Panc1 (cell line): ENCODE measurements around the gene SERPIND1. TPM values are rescaled to one million over a fixed set of nuclear protein-coding genes. Genes with fewer than 3 reads are reported as not detected.

Source experiments
- ATAC-seq: fragments of 200-7000 bp; cut with Tn5 transposase; 2 replicates; pipeline ENCODE4 v1.9.1; 2020; ENCODE audit warnings: mild to moderate bottlenecking, moderate library complexity
- BruUV-seq: library from RNA; stranded (reverse); fragments of 400-500 nt; replicated peaks from 2 replicates; lab custom pipeline; 2021; lab: Mats Ljungman, UMichigan
- CTCF ChIA-PET: fragments of 300-600 bp; sonication (Branson Sonifier 250); formaldehyde crosslinking; loops from one replicate; lab custom pipeline; 2022; ENCODE audit warnings: antibody characterized with exemption; lab: Charles Lee
- POLR2A ChIA-PET: fragments of 300-600 bp; sonication (Branson Sonifier 250); formaldehyde crosslinking; loops from one replicate; lab custom pipeline; 2022; ENCODE audit warnings: antibody characterized with exemption; lab: Charles Lee
- DNase-seq: peaks from one replicate; pipeline ENCODE4 v3.0.0-alpha.2; 2010; ENCODE audit warnings: low read depth, low spot score
- H3K27ac ChIP-seq: 2 replicates; pipeline ENCODE4 v1.5.1; 2011; ENCODE audit warnings: mild to moderate bottlenecking, low read length, inconsistent platforms
- H3K27me3 ChIP-seq: fragments of 200-500 bp; sonication (Bioruptor generic); 2 replicates; pipeline ENCODE4 v1.6.0; 2014; ENCODE audit warnings: low read length, inconsistent platforms; ENCODE audit not compliant: control insufficient read depth, insufficient read depth
- H3K36me3 ChIP-seq: fragments of 200-500 bp; sonication (Bioruptor generic); 2 replicates; pipeline ENCODE4 v1.5.1; 2014; ENCODE audit warnings: inconsistent platforms, mild to moderate bottlenecking, low read length, moderate library complexity; ENCODE audit not compliant: control insufficient read depth, insufficient read depth
- H3K4me1 ChIP-seq: 2 replicates; pipeline ENCODE4 v1.5.1; 2011; ENCODE audit warnings: inconsistent platforms, mild to moderate bottlenecking, low read length, moderate library complexity; ENCODE audit not compliant: control insufficient read depth, insufficient read depth
- H3K4me3 ChIP-seq, 2 experiments: 2 replicates each; pipeline ENCODE4 v1.5.1; 2011 to 2012; ENCODE audit warnings: low read depth in 2 of 2, low read length in 2 of 2, mild to moderate bottlenecking in 2 of 2, inconsistent platforms in 1 of 2, moderate library complexity in 1 of 2
- H3K9me3 ChIP-seq: fragments of 200-500 bp; sonication (Bioruptor generic); 2 replicates; pipeline ENCODE4 v1.5.1; 2014; ENCODE audit warnings: low read depth, mild to moderate bottlenecking, inconsistent platforms, low read length, moderate library complexity; ENCODE audit not compliant: control insufficient read depth, insufficient read depth
- POLR2AphosphoS5 ChIP-seq: IDR thresholded peaks from 2 replicates; pipeline ENCODE4 v1.6.1; 2012; ENCODE audit warnings: mild to moderate bottlenecking, low read depth, low read length, moderate library complexity
- SIN3A ChIP-seq: IDR thresholded peaks from 2 replicates; pipeline ENCODE4 v1.6.1; 2012; ENCODE audit warnings: low read depth, mild to moderate bottlenecking, low read length, moderate library complexity, borderline replicate concordance; ENCODE audit not compliant: insufficient read depth
- TCF7L2 ChIP-seq: IDR thresholded peaks from 2 replicates; pipeline ENCODE4 v1.6.1; 2011; ENCODE audit warnings: mild to moderate bottlenecking, low read depth, low read length, inconsistent platforms
- in situ Hi-C: cut with HindIII; loops from 2 replicates; pipeline ENCODE4 v1.10.0; 2016; ENCODE audit warnings: low sequenced_read_pairs, low pct_unique_long_range_greater_than_20kb
- intact Hi-C: fragments of 100-400 bp; cut with micrococcal nuclease; formaldehyde crosslinking; loops from one replicate; pipeline ENCODE4 v1.10.0; 2022; ENCODE audit not compliant: unreplicated experiment
- total RNA-seq: library from RNA; stranded (reverse); gene quantifications from one replicate; pipeline ENCODE4 v1.2.1, GENCODE V29; 2021; ENCODE audit not compliant: unreplicated experiment
- TF ChIP-seq, protein P1 (sequence below): fragments of 450-650 bp; IDR thresholded peaks from 2 replicates; pipeline ENCODE4 v1.5.1; 2017; ENCODE audit warnings: mild to moderate bottlenecking
- TF ChIP-seq, protein P2 (sequence below), 2 experiments: IDR thresholded peaks; 2 replicates each; pipeline ENCODE4 v1.6.1; 2011 to 2012; ENCODE audit warnings: low read depth in 2 of 2, control low read depth in 1 of 2, low read length in 1 of 2, mild to moderate bottlenecking in 1 of 2, moderate library complexity in 1 of 2; ENCODE audit not compliant: insufficient read depth in 1 of 2

SERPIND1 gene
- total RNA-seq, 1 experiment from 2014 or later = 0.18 TPM

DNA sequence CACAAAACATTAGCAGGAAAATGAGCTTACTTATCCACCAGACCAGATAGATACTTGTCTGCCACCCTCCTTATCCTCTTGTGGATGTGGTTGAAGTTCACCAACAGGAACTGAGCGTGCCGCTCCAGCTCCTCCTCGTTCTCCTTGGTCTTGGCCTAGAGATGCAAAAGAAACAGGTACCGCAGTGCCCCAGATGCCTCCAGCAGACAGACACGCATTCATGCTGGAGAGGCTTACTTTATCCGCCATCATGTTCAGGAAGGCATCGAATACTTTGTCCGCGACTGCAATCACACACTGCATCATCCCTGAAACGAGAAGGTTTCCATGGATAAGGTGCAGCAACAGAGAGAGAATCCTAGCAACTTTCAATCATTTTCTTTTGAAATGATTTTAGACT is 21.0 kb upstream of the SERPIND1 start:
- Histone ChIP-seq H3K27me3 (no peaks in the 10 kb centered on the region), H3K27ac (no peak overlapping the region), H3K4me3 (no peak overlapping the region), H3K36me3 (no peaks in the 10 kb centered on the region), H3K9me3 (no peaks in the 10 kb centered on the region), H3K4me1 (no peaks in the 10 kb centered on the region)
- in situ Hi-C loops (no loop called here), intact Hi-C loops (no loop called here)
- ChIA-PET POLR2A (no interaction called here), CTCF (no interaction called here)
- DNase-seq = no peak
- no TSS peak for BruUV-seq
- no peak for ATAC-seq
- TF ChIP-seq, protein P1, sequence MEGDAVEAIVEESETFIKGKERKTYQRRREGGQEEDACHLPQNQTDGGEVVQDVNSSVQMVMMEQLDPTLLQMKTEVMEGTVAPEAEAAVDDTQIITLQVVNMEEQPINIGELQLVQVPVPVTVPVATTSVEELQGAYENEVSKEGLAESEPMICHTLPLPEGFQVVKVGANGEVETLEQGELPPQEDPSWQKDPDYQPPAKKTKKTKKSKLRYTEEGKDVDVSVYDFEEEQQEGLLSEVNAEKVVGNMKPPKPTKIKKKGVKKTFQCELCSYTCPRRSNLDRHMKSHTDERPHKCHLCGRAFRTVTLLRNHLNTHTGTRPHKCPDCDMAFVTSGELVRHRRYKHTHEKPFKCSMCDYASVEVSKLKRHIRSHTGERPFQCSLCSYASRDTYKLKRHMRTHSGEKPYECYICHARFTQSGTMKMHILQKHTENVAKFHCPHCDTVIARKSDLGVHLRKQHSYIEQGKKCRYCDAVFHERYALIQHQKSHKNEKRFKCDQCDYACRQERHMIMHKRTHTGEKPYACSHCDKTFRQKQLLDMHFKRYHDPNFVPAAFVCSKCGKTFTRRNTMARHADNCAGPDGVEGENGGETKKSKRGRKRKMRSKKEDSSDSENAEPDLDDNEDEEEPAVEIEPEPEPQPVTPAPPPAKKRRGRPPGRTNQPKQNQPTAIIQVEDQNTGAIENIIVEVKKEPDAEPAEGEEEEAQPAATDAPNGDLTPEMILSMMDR = no peak
- TF ChIP-seq TCF7L2 = no peak
- no peak for TF ChIP-seq POLR2AphosphoS5
- TF ChIP-seq SIN3A = no peak
- TF ChIP-seq, protein P2, sequence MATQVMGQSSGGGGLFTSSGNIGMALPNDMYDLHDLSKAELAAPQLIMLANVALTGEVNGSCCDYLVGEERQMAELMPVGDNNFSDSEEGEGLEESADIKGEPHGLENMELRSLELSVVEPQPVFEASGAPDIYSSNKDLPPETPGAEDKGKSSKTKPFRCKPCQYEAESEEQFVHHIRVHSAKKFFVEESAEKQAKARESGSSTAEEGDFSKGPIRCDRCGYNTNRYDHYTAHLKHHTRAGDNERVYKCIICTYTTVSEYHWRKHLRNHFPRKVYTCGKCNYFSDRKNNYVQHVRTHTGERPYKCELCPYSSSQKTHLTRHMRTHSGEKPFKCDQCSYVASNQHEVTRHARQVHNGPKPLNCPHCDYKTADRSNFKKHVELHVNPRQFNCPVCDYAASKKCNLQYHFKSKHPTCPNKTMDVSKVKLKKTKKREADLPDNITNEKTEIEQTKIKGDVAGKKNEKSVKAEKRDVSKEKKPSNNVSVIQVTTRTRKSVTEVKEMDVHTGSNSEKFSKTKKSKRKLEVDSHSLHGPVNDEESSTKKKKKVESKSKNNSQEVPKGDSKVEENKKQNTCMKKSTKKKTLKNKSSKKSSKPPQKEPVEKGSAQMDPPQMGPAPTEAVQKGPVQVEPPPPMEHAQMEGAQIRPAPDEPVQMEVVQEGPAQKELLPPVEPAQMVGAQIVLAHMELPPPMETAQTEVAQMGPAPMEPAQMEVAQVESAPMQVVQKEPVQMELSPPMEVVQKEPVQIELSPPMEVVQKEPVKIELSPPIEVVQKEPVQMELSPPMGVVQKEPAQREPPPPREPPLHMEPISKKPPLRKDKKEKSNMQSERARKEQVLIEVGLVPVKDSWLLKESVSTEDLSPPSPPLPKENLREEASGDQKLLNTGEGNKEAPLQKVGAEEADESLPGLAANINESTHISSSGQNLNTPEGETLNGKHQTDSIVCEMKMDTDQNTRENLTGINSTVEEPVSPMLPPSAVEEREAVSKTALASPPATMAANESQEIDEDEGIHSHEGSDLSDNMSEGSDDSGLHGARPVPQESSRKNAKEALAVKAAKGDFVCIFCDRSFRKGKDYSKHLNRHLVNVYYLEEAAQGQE (IDR thresholded peaks at IDR 0.05; ENCODE audit: insufficient read depth in 1 of 2, low read depth in 2 of 2, low read length in 1 of 2) = no peak

DNA sequence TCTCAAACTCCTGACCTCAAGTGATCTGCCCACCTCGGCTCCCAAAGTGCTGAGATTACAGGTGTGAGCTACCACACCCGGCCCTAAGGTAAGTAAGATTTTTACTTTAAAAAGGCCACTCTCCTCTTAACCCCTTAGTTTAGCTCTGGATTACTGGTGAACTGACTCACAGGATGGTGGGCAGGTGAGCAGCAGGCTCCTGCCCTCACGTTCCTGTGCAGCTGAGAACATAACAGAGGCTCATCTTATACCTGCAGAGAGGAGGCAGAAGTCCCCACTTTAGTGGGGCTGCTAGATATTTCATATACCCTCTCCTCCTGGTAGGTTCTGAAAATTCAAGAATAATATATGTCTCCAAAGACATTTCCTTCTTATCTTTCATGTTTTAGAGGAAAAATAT is 17.1 kb upstream of the SERPIND1 start:
- H3K4me3 ChIP-seq = no peak overlapping the region
- ChIA-PET CTCF (no interaction called here), POLR2A (no interaction called here)
- TF ChIP-seq, protein P1 = no peak
- TF ChIP-seq SIN3A (no peak), POLR2AphosphoS5 (no peak), TCF7L2 (no peak)
- TF ChIP-seq, protein P2 (IDR thresholded peaks at IDR 0.05; ENCODE audit: insufficient read depth in 1 of 2, low read depth in 2 of 2, low read length in 1 of 2) = no peak
- H3K27me3 ChIP-seq = no peaks in the 10 kb centered on the region
- H3K9me3 ChIP-seq = no peaks in the 10 kb centered on the region
- H3K4me1 ChIP-seq = no peaks in the 10 kb centered on the region
- H3K36me3 ChIP-seq = no peaks in the 10 kb centered on the region; the same call in 1 of the 2 replicates
- intact Hi-C loops (no loop called here), in situ Hi-C loops (no loop called here)
- no TSS peak for BruUV-seq
- H3K27ac ChIP-seq = no peak overlapping the region
- DNase-seq (no peak), ATAC-seq (no peak)
